Measurements from ENCODE around the gene BCL11B.

The BCL11B gene

DNA sequence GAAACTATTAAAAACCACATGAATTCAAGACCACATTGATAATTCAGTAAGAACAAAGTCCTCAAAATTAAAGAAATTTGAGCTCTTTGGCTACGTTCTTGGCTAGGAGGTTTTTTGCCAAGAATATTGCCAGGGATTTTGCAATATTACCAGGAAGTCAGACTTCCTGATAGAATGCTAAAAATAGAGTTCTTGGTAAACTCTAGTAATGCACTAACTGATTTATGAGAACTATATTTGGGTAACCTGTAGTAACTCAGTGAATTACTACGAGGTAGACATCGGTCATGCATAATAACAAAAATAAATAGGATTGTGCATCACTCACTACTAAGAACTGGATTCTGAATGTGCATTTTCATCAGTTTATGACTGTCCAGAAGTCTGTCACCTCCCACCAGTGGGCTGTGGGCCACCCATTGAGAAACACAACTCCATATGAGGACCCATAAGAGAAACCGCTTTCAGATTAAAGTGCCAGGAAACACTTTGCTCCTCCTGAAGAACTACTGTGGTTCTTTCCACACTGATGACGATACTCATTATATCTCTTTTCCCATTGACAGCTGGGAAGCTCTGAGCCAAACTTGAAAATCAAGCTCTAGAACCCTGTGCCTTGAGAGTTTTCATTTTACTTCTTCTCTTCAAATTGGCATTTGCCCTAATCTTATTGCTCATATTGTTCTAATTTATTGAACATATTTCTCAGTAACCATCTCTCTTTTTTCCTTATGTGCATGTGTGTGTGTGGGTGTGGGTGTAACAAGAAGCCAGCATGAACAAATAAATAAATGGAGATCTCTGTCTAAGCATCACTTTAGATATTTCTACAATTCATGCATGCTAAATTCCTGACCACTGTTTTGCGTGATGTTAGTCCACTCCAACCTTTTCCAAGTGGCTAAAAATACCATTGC lies 116.6 kb downstream of the BCL11B start:
- no peak for DNase-seq

DNA sequence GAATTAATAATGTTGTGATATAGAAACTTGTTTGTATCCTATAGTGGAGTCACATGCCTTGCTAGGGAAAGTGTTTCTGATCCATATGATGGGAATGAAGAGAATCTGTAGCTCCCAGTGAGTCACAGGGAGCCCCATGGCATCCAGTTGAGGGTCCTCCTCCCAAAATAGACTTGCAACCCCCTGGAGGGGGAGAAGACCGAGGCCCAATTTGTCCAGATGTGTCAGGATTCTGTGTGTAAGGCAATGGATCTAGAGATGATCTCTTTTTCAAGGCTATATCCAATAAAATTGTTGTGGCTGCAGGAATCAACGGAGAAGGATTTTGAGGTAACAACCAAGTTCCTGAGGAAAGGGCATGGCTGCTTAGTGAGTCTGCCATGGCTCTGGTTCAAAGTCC lies 121.8 kb downstream of the BCL11B start:
- no peak for DNase-seq

DNA sequence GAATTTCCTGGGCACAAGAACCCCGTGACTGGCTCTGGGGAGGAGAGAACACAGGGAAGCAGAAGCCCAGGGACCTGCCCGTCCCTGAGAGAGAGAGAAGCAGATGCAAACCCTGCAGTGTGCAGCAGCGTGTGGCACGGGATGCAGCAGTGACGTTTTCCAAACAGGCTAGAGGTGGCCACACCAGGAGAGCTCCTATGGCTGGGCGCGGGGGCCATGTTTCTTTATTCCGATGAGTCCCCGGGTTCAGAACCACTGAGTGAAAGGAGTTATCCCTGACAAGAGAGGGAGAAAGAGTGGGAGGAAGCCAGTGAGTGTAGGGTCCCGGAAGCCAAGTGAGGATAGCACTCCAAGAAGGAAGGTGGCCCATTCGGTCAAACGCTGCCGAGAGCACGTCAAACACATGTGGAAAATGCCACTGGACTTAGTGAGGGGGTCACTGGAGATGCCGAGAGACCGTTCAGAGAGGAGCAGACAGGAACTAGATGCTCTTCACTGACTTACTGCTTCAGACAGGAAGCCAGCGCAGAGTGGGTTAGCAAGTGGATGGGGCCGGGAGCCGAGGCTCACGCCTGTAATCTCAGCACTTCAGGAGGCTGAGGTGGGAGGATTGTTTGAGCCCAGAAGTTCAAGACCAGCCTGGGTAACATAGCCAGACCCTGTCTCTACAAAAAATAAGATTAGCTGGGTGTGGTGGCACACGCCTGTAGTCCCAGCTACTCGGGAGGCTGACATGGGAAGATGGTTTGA lies 123.0 kb downstream of the BCL11B start:
- no peak for DNase-seq

GRCh38 chr14:99148131-99148530 lies 123.9 kb downstream of the BCL11B start:
- DNase-seq, result no peak

- no peak for DNase-seq
Observed at GRCh38 chr14:99147366-99147740, 124.6 kb downstream of the BCL11B start.

- no peak for DNase-seq
Observed at GRCh38 chr14:99146616-99147365, 125.2 kb downstream of the BCL11B start.

GRCh38 chr14:99145307-99145706 lies 126.7 kb downstream of the BCL11B start:
- DNase-seq, result no peak

GRCh38 chr14:99143793-99144192 lies 128.2 kb downstream of the BCL11B start:
- no peak for DNase-seq

GRCh38 chr14:99143126-99143525 lies 128.9 kb downstream of the BCL11B start:
- no peak for DNase-seq

GRCh38 chr14:99141236-99141635 lies 130.8 kb downstream of the BCL11B start:
- no peak for DNase-seq

DNA sequence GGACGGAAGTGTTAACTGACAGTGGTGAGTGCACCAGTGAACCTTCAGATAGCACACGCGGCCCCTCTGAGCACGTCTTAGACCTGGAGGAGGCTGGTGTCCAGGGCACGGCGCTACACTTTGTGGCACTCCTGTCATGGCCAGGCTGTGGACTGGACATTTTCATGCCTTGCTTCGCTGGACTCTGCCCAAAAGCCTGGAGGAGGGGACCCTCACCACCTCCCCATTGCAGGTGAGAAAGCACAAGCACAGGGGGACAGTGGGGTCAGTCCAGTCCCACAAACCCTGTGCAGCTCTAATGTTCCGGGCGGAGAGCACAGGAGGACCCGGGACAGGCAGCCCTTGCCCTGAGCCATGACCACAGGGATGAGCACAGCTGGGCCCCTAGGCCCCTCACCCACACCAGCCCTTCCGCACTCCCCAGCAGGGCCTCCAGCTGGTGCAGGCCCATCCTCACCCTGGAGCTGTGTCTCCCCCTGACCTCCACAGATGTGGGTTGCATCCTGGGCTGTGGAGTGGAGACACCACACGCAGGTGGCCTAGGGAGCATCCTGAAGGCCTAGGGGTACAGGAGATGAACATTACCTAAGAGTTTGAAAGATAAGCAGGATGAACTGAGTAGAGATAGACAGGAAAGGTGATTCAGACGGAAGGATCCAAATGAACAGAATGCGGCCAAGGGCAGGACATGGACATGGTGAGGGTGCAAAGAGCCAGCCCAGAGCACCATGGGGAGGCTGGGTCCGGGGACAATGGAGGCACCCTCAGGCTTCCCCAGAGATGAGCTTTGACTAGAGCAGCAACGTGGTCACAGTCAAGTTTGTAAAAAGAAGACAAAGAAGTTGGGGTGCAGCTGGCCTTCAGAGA lies 132.8 kb downstream of the BCL11B start:
- DNase-seq, result no peak

DNA sequence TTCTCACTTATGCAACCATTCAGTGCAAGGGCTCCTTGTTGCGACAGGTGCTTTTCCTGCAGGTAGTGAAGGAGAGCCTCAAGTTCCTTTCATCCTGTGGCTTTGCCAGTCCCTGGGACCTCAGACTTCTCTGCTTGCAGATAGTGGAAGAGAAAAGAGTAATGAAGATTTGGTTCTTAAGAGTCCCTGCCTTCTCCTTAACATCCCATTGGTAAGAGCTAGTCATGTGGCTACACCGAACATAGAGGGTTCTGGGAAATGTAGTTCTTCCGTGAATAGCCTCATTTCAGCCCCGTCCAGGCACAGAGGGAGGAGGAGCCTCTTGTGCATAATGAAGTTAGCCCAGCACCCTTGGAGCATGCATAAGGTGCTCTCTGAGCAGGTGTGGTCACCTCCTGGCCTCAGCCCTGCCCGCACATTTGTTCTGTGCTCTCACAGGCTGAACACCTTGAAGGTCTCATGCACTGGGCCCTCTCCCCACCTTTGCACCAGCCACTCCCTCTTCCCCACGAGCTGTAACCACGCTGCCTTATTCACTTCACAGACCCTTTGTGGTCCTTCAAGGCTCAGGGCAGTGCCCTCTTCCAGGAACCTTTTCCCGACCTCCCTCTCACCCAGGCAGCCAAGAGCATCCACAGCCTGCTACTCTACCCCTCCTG lies 134.0 kb downstream of the BCL11B start:
- no peak for DNase-seq

- DNase-seq, result no peak
Observed at GRCh38 chr14:99137001-99137700, 134.8 kb downstream of the BCL11B start.

- DNase-seq, result no peak
Observed at GRCh38 chr14:99136401-99136800, 135.6 kb downstream of the BCL11B start.

DNA sequence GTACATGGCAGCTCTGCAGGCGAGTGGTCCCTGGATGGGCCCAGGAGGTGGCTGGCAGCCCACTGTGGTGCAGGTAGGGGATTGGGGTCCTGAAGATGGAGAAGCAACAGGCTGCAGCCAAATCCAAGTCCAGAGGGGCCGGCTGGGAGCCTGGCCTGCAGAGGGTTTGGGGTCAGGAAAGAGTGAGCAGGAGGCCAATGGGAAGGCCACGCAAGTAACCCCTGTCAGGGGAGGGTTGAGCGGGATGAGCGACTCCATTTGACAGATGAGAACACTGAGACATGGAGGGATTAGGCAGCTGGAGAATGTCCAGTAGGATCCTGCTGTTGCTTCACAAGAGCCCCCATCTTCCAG lies 136.0 kb downstream of the BCL11B start:
- no peak for DNase-seq

- no peak for DNase-seq
Observed at GRCh38 chr14:99134516-99135046, 137.4 kb downstream of the BCL11B start.

GRCh38 chr14:99133636-99134515 lies 138.1 kb downstream of the BCL11B start:
- no peak for DNase-seq

DNA sequence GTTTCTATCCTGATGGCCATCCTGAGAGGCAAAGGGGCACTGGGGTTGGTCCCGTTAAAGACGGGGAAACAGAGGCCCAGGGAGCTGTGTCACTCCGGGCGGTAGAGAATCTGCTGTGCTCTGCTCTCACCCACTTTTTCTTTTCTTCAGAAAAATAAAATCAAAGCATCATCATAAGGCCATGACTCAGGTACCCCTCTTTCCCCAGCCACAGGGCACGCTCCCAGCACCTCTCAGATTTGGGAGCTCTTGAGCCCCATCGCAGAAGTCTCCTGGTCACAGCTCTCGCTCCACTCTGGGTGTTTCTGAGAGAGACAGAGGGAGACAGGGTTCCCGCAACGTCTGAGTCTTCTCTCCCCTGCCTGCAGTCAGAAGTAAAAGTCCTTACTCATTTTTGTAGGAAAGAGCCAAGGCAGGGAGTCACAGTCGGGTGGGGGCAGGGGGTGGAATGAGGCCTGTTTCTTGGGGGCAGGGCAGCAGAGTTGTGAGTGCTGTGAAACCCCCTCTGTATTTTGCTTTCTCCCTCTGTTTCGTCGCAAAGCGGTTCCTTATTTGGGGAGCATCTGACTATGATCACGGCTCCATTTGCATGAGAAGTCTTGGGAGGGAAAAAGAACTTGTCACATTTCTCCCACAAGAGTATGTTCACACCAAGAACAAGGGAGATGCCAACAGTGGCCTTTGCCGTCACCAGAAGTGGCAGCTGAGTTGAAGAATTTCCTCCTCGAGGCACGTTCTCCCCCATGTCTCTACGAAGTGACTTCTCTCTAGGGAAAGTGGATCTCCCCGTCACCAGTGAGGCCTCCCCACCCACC lies 139.0 kb downstream of the BCL11B start:
- DNase-seq, result no peak

GRCh38 chr14:99131632-99132271 lies 140.2 kb downstream of the BCL11B start:
- no peak for DNase-seq
